Mucosa of stomach (tissue), 1 donor: ENCODE measurements around the gene NOP56.
"Not testable (repeated sequence)": the region's sequence is repeated elsewhere in the genome, so short reads cannot be mapped to it uniquely, and the experiment has no call there.

Experiments
- H3K27me3 ChIP-seq: one replicate; pipeline ENCODE4 v1.7.0; 2013; ENCODE audit warnings: mild to moderate bottlenecking, low read length; ENCODE audit not compliant: control insufficient read depth, insufficient read depth
- H3K36me3 ChIP-seq: one replicate; pipeline ENCODE4 v1.7.0; 2013; ENCODE audit warnings: low read length; ENCODE audit not compliant: control insufficient read depth, insufficient read depth
- H3K4me1 ChIP-seq: one replicate; pipeline ENCODE4 v1.7.0; 2013; ENCODE audit warnings: mild to moderate bottlenecking, low read length; ENCODE audit not compliant: control insufficient read depth, insufficient read depth
- H3K4me3 ChIP-seq: one replicate; pipeline ENCODE4 v1.7.0; 2013; ENCODE audit warnings: low read length
- H3K9ac ChIP-seq: one replicate; pipeline ENCODE4 v1.7.0; 2013; ENCODE audit warnings: mild to moderate bottlenecking, low read length, moderate library complexity
- H3K9me3 ChIP-seq: one replicate; pipeline ENCODE4 v1.7.0; 2013; ENCODE audit warnings: mild to moderate bottlenecking, low read length, moderate library complexity; ENCODE audit not compliant: control insufficient read depth
- donor health status: Pancreatic carcinoma.

Gene NOP56

GRCh38 chr20:2691663-2692035, 39.2 kb downstream of the NOP56 start:
- no peaks in the 10 kb centered on the region for H3K36me3 ChIP-seq
- H3K4me3 ChIP-seq = no peak overlapping the region
- peaks cover 13% of the 10 kb centered on the region for H3K4me1 ChIP-seq
- H3K9ac ChIP-seq = peak overlapping the region; percentile 13
- no peaks in the 10 kb centered on the region for H3K9me3 ChIP-seq
- peaks cover 62% of the 10 kb centered on the region for H3K27me3 ChIP-seq

GRCh38 chr20:2692036-2692885, 39.8 kb downstream of the NOP56 start, which contains the start of gene EBF4:
Gene EBF4 (plus strand): TSS chr20:2692780. CDS start chr20:2693646, 866 bp downstream.
- Histone ChIP-seq H3K4me3 (no peak within 1 kb of the TSS), H3K36me3 (no peaks in the 10 kb centered on the region), H3K27me3 (peaks cover 55% of the 10 kb centered on the region), H3K9ac (peak within 1 kb of the TSS; percentile 13), H3K9me3 (no peaks in the 10 kb centered on the region), H3K4me1 (peaks cover 13% of the 10 kb centered on the region)

GRCh38 chr20:2692886-2693285, 40.5 kb downstream of the NOP56 start:
- H3K36me3 ChIP-seq = no peaks in the 10 kb centered on the region
- no peak overlapping the region for H3K9ac ChIP-seq
- no peaks in the 10 kb centered on the region for H3K9me3 ChIP-seq
- peaks cover 10% of the 10 kb centered on the region for H3K4me1 ChIP-seq
- no peak overlapping the region for H3K4me3 ChIP-seq
- peaks cover 50% of the 10 kb centered on the region for H3K27me3 ChIP-seq

DNA sequence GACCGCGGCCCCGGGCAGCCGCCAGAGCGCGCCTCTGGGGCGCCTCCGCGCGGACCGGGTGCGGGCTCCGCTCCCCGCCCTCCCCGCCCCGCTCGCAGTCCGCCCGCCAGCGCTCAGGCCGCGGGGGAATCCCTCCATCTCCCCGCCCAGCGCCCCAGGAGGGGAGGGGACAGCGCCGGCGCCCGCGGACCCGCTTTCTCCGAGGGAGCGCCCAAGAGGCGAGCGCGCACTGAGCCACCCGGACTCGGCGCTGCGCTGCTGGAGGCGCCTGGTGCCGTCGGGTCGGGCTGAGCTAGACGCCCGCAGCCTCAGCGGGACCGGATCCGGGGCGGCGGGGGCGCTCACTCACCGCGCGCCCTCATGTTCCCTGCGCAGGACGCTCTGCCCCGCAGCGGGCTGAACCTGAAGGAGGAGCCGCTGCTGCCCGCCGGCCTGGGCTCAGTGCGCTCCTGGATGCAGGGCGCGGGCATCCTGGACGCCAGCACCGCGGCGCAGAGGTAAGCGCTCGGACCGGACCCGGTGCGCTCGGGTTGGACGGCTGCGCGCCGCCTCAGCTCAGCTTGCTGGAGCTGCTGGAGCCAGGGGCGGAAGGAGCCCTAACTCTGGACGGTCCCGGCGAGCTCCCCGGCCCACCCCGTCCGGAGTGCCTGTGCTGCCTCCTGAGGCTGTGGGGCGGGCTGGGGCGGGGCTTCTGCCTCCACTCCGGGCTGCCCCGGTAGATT, 41.0 kb downstream of the NOP56 start:
- no peaks in the 10 kb centered on the region for H3K36me3 ChIP-seq
- H3K4me1 ChIP-seq = peaks cover 5% of the 10 kb centered on the region
- no peaks in the 10 kb centered on the region for H3K9me3 ChIP-seq
- H3K27me3 ChIP-seq = peaks cover 51% of the 10 kb centered on the region
- H3K4me3 ChIP-seq = no peak overlapping the region
- H3K9ac ChIP-seq = no peak overlapping the region

- Histone ChIP-seq H3K9ac (no peak overlapping the region), H3K4me1 (peaks cover 5% of the 10 kb centered on the region), H3K36me3 (no peaks in the 10 kb centered on the region), H3K4me3 (no peak overlapping the region), H3K9me3 (no peaks in the 10 kb centered on the region), H3K27me3 (peaks cover 51% of the 10 kb centered on the region)
Observed at GRCh38 chr20:2694008-2694471, 41.6 kb downstream of the NOP56 start.

DNA sequence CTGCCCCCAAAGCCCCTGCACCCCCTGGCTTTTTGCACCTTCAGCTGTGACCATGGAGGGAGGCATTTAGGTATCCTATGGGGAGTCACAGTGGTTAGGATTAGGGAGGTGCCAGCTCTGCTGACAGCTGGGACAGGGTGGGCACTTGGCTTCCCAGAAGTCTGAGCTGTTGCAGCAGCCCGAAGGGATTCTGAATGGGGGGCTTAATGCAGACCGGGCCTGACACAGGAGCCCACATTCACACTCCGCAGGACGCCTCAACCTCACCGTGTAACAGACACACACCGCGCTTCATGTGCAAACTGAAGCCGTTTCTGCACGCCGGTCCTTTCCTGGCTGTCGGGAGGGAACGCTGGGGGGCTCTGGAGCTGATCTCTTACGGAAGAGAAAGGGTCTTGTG, 42.1 kb downstream of the NOP56 start:
- H3K27me3 ChIP-seq = peaks cover 51% of the 10 kb centered on the region

DNA sequence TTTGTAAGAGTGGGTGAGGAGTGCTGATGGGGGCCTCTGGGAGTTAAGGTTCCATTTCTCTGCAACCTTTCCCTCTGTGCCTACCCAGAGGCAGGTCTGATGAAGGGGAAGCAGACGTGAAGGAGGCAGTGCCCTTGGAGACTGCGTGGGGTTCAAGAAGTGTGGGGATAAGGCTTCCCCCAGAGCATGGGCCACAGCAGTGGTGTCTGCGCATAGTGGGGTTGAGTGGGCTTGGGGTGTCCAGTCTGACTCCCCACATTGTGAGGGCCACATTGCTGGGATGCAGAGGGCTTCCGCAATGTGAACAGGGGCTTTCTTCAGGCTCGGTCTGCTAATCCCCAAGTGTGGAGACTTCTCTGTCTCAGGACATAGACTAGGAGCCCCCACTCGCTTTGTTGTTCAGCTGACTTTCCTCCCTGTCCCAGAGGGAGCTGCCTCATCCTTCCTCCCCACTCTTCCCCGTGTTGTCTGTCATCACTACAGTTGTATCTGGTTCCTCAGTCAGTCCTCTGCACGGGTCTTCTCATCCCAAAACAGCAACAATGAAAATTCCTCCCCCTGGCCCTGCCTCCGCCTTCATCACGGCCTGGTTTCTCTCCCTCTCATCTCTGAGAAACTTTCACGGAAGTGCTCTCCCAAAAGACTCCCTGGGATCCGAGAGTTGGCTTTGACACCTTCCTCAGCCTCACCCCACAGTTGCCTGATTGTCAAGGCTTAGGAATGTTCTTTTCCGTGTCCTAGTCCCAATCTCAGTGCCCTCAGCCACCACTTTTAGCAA, 43.0 kb downstream of the NOP56 start:
- H3K9ac ChIP-seq = no peak overlapping the region
- peaks cover 5% of the 10 kb centered on the region for H3K4me1 ChIP-seq
- H3K4me3 ChIP-seq = no peak overlapping the region
- no peaks in the 10 kb centered on the region for H3K9me3 ChIP-seq
- H3K36me3 ChIP-seq = no peaks in the 10 kb centered on the region
- H3K27me3 ChIP-seq = peaks cover 51% of the 10 kb centered on the region

More for the DNA sequence above, 42.1 kb downstream of the NOP56 start:
- Histone ChIP-seq H3K36me3 (no peaks in the 10 kb centered on the region), H3K9me3 (no peaks in the 10 kb centered on the region), H3K4me1 (peaks cover 5% of the 10 kb centered on the region), H3K9ac (no peak overlapping the region), H3K4me3 (no peak overlapping the region)

DNA sequence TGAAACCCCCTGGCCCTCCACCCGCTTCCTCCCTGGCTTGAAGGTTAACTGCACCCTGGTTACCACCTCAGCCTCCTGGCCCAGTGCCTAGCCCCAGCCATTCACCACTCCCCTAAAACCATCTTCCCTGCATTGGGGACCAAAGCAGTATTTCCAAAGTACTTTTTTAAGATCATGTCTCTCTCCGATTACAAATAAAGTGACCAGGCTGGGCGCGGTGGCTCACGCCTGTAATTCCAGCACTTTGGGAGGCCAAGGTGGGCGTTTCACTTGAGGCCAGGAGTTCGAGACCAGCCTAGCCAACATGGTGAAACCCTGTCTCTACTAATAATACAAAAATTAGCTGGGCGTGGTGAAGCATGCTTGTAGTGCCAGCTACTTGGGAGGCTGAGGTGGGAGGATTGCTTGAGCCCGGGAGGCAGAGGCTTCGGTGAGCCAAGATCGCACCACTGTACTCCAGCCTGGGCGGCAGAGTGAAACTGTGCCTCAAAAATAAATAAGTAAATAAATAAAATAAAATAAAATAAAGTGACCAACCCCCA, 43.6 kb downstream of the NOP56 start:
- H3K9ac ChIP-seq, H3K9me3 ChIP-seq, H3K4me3 ChIP-seq, H3K4me1 ChIP-seq, H3K36me3 ChIP-seq: not testable (repeated sequence)
- H3K27me3 ChIP-seq = peaks cover 48% of the 10 kb centered on the region

GRCh38 chr20:2696646-2697045, 44.2 kb downstream of the NOP56 start:
- peaks cover 42% of the 10 kb centered on the region for H3K27me3 ChIP-seq
- H3K9ac ChIP-seq = no peak overlapping the region

DNA sequence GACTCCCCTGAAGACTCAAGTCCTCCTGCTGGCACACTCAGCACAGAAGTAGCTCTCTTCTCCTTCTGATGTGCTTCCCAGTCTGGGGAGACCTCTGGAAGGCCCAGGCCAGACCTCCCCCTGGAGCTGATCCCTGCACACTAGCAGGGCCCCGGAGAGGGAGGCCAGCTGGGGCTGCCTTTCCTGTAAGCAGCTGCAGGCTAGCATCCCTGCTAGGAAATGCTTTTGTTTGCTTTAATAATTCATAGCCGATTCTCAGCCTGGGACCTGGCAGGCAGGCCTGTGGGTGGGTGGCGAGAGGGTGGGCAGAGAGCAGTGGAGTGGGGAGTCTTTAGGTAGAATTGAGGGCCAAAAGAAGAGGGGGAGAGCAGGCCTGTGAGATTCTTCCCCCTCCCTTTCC, 45.3 kb downstream of the NOP56 start:
- Histone ChIP-seq H3K4me1 (no peaks in the 10 kb centered on the region), H3K9me3 (no peaks in the 10 kb centered on the region), H3K9ac (no peak overlapping the region), H3K27me3 (peaks cover 36% of the 10 kb centered on the region), H3K4me3 (no peak overlapping the region), H3K36me3 (no peaks in the 10 kb centered on the region)

More at GRCh38 chr20:2696646-2697045, 44.2 kb downstream of the NOP56 start:
- Histone ChIP-seq H3K4me3 (no peak overlapping the region), H3K4me1 (peaks cover 4% of the 10 kb centered on the region), H3K9me3 (no peaks in the 10 kb centered on the region), H3K36me3 (no peaks in the 10 kb centered on the region)

DNA sequence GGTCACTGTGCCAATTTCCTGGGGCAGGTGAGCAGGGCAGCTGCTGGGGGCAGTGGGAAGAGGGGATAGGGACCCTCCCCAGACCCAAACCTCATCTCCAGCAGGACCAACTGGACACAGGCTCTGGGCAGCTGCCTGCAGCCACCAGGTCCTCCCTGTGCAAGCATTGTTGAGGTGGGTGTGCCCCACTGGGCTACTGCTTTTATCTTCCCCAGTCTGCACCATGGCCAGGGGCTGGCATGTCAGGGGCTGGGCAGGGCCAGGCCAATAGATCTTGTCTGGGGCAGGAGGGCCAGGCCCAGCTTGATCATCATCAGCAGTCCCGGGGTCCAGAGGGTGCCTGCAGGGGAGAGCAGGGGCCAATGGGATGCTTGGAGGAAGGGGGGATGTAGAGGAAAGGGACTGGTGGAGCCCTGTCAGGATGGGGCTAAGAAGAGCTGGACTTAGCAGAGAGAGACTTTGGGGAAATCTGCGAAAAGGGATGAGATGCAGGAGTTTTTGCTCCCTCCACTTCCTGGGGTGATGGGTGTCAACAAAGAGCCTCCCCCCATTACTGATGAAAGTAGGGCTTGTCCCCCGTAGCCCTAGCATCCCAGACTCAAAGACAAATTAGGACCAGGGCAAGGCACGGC, 45.9 kb downstream of the NOP56 start:
- Histone ChIP-seq H3K27me3 (peaks cover 36% of the 10 kb centered on the region), H3K4me3 (no peak overlapping the region), H3K9ac (no peak overlapping the region), H3K36me3 (no peaks in the 10 kb centered on the region), H3K9me3 (no peaks in the 10 kb centered on the region), H3K4me1 (no peaks in the 10 kb centered on the region)
